Nephron (organoid): ENCODE results near the gene A2ML1.

ENCODE experiments used
- H3K27ac Mint-ChIP-seq, 3 experiments: 2 replicates each; pipeline ENCODE4 v1.8.0; 2020; ENCODE audit warnings: mixed read lengths in 3 of 3, mild to moderate bottlenecking in 2 of 3, moderate library complexity in 1 of 3
- H3K27me3 Mint-ChIP-seq: 2 replicates; pipeline ENCODE4 v1.8.0; 2021; ENCODE audit warnings: low read depth, mild to moderate bottlenecking, moderate library complexity, mixed read lengths
- H3K36me3 Mint-ChIP-seq: 2 replicates; pipeline ENCODE4 v1.8.0; 2020; ENCODE audit warnings: low read depth, mixed read lengths
- H3K4me1 Mint-ChIP-seq: 2 replicates; pipeline ENCODE4 v1.8.0; 2020; ENCODE audit warnings: mixed read lengths
- H3K4me3 Mint-ChIP-seq, 3 experiments: 2 replicates each; pipeline ENCODE4 v1.8.0; 2020; ENCODE audit warnings: mild to moderate bottlenecking in 3 of 3, mixed read lengths in 3 of 3, moderate library complexity in 2 of 3
- H3K9me3 Mint-ChIP-seq: 2 replicates; pipeline ENCODE4 v1.8.0; 2020; ENCODE audit warnings: mixed read lengths
- TF ChIP-seq, protein P1 (sequence below), 3 experiments: fragments of 200-600 bp; sonication (generic); IDR thresholded peaks; one replicate each; pipeline ENCODE4 v1.5.0; 2021; ENCODE audit warnings: antibody characterized with exemption in 3 of 3; ENCODE audit not compliant: unreplicated experiment in 3 of 3

A2ML1 gene

DNA sequence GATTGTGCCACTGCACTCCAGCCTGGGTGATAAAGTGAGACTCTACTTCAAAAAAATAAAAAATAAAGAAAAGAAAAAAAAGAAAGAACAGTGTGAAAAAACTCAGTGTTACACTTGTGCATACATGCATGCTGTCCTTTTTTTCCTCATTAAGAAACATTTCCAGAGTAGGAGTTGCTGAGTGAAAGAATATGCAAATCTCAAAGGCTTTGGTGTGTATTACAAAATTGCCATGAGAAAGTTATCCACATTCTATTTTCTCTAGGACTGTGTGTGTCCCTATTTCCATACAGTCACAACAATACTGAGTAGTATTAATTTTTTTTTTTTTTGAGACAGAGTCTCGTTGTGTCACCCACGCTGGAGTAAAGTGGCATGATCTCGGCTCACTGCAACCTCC, 830 bp upstream of the A2ML1 start:
- H3K9me3 Mint-ChIP-seq: peaks cover 5% of the 10 kb centered on the region
- H3K27me3 Mint-ChIP-seq: no peaks in the 10 kb centered on the region
- H3K4me3 Mint-ChIP-seq: no peak overlapping the region
- no peaks in the 10 kb centered on the region for H3K36me3 Mint-ChIP-seq
- TF ChIP-seq, protein P1, sequence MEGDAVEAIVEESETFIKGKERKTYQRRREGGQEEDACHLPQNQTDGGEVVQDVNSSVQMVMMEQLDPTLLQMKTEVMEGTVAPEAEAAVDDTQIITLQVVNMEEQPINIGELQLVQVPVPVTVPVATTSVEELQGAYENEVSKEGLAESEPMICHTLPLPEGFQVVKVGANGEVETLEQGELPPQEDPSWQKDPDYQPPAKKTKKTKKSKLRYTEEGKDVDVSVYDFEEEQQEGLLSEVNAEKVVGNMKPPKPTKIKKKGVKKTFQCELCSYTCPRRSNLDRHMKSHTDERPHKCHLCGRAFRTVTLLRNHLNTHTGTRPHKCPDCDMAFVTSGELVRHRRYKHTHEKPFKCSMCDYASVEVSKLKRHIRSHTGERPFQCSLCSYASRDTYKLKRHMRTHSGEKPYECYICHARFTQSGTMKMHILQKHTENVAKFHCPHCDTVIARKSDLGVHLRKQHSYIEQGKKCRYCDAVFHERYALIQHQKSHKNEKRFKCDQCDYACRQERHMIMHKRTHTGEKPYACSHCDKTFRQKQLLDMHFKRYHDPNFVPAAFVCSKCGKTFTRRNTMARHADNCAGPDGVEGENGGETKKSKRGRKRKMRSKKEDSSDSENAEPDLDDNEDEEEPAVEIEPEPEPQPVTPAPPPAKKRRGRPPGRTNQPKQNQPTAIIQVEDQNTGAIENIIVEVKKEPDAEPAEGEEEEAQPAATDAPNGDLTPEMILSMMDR (IDR thresholded peaks at IDR 0.05; ENCODE audit: unreplicated experiment in 3 of 3): no peak
- H3K4me1 Mint-ChIP-seq: no peaks in the 10 kb centered on the region
- H3K27ac Mint-ChIP-seq: no peak overlapping the region

DNA sequence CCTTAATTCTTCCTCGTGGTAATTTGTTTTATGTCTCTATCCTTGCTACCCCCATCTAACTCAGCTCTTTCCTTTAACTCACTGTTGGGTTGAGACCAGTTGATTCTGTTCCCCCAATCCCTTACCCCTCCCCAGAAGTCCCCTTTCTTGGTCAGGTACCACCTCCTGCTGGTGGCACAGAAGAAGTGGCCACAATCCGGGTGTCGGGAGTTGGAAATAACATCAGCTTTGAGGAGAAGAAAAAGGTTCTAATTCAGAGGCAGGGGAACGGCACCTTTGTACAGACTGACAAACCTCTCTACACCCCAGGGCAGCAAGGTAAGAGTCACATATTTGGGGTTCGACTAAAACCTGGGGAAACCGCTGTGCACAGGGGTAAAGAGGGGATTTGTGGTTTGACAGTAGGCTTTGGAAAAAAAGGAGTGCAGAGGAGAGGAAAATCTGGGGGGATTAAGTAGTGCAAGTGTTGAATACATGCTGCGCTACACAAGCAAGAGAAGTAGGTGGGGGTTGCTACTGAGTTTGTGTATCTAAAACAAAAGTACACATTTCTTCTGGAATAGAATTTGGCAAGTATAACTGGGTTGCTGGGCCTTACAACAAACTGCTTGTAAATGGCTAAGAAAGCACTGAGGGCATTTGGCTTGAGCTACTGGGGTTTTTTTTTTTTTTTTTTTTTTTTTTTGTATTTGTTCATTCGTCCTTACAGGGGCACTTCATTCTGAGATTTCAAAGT, 1.3 kb downstream of the A2ML1 start:
- no peak overlapping the region for H3K27ac Mint-ChIP-seq
- no peaks in the 10 kb centered on the region for H3K36me3 Mint-ChIP-seq
- peaks cover 11% of the 10 kb centered on the region for H3K9me3 Mint-ChIP-seq
- no peaks in the 10 kb centered on the region for H3K4me1 Mint-ChIP-seq
- TF ChIP-seq, protein P1 (IDR thresholded peaks at IDR 0.05; ENCODE audit: unreplicated experiment in 3 of 3): peak; percentile 28 to 44 (median 39)
- no peak overlapping the region for H3K4me3 Mint-ChIP-seq
- no peaks in the 10 kb centered on the region for H3K27me3 Mint-ChIP-seq

DNA sequence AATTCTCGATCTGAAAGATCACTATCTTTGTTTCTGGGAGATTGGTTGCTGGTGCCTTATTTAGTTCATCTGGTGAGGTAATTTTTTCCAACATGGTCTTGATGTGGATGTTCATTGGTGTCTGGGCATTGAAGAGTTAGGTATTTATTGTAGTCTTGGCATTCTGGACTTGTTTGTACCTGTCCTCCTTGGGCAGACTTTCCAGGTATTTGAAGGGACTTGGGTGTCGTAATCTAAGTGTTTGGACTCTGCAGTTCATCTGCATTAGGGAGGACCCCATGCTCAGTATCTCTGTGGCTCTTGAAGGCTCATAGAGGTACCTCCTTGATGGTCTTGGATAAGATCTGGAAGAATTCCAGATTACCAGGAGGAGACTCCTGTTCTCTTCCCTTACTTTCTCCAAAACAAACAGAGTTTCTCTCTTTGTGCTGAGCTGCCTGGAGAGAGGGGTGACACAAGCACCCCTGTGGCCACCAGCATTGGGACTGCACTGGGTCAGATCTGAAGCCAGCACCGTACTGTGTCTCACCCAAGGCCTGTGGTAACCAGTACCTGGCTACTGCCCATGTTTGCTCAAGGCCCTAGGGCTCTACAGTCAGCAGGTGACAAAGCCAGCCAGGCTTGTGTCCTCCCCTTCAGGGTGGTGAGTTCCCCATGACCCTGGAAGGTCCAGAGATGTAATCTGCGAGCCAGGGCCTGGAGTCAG, 5.3 kb downstream of the A2ML1 start:
- TF ChIP-seq, protein P1 (IDR thresholded peaks at IDR 0.05; ENCODE audit: unreplicated experiment in 3 of 3): no peak
- Mint-ChIP-seq H3K4me1 (no peaks in the 10 kb centered on the region), H3K36me3 (no peaks in the 10 kb centered on the region), H3K27me3 (no peaks in the 10 kb centered on the region), H3K4me3 (no peak overlapping the region), H3K27ac (no peak overlapping the region), H3K9me3 (peaks cover 11% of the 10 kb centered on the region)

DNA sequence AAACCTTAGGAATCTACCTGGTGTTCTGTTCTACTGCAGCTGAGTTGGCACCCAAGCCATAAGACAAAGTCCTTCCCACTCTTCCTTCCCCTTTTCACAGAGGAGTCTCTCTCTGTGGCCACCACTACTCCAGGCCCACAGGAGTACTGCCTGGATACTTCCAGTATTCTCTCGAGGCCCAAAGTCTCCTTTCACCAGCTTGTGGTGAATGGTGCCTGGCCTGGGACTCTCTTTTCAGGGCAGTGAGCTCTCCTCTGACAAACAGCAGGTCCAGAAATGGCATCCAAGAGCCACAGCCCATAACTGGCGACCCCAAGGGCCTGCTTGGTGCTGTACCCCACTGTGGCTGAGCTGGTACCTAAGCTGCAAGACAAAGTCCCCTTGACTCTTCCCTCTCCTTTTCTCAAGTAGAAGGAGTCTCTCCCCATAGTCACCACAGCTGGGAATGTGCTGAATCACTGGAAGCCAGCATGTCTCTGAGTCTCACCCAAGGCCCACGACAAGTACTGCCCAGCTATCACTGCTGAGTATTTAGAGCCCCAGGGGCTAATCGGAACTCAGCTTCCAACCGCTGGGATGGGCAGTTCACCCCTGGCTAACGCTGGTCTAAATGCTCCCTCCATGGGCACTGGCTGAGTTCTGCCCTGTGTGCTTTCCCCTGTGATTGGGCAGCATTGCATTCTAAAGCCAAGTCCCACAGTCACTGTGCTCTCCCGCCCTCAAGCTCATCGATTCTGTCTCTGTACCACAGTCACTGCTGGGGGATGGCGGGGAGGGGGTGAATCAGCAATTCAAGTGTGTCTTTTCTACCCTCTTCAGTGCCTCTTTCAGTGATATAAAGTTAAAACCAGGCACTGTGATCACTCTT, 6.1 kb downstream of the A2ML1 start:
- Mint-ChIP-seq H3K36me3 (no peaks in the 10 kb centered on the region), H3K9me3 (peaks cover 11% of the 10 kb centered on the region), H3K4me1 (no peaks in the 10 kb centered on the region), H3K27ac (peak overlapping the region in 1 of 3 experiments; percentile 28), H3K4me3 (no peak overlapping the region), H3K27me3 (peaks cover 3% of the 10 kb centered on the region)
- TF ChIP-seq, protein P1 (IDR thresholded peaks at IDR 0.05; ENCODE audit: unreplicated experiment in 3 of 3): no peak

DNA sequence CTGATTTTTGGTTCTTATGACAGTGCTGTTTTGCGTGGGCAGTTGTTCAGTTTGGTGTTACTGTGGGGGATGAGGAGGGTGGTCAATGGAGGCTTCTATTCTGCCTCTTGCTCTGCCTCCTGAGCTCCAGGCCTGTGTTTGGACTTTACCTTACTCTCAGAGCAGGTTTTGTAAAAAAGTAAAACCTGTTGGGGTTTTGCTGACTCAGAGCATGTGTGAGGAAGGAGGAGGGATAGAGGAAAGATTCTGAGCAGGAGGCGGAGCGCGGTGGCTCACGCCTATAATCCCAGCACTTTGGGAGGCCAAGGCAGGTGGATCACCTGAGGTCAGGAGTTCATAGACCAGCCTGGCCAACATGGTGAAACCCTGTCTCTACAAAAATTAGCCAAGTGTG, 6.7 kb downstream of the A2ML1 start:
- Mint-ChIP-seq H3K36me3 (no peaks in the 10 kb centered on the region), H3K4me1 (no peaks in the 10 kb centered on the region), H3K27me3 (peaks cover 3% of the 10 kb centered on the region), H3K27ac (peak overlapping the region in 1 of 3 experiments; percentile 28), H3K9me3 (peaks cover 11% of the 10 kb centered on the region), H3K4me3 (no peak overlapping the region)
- TF ChIP-seq, protein P1 (IDR thresholded peaks at IDR 0.05; ENCODE audit: unreplicated experiment in 3 of 3): no peak
